Liver (tissue), 3 donors: Measurements from ENCODE around the gene SCGB1D2.

Experiments used
- ATF3 ChIP-seq: IDR thresholded peaks from 2 replicates; pipeline ENCODE4 v1.6.1; 2016; ENCODE audit warnings: antibody characterized with exemption
- CTCF ChIP-seq: fragments of 150-350 bp; IDR thresholded peaks from 2 replicates; pipeline ENCODE4 v1.5.1; 2017; ENCODE audit warnings: improper control_type of control experiment, low read depth, low read length; ENCODE audit not compliant: missing input control
- FOXA1 ChIP-seq: IDR thresholded peaks from 2 replicates; pipeline ENCODE4 v1.6.1; 2016; ENCODE audit warnings: antibody characterized with exemption
- MAX ChIP-seq: IDR thresholded peaks from 2 replicates; pipeline ENCODE4 v1.6.1; 2016; ENCODE audit warnings: antibody characterized with exemption
- REST ChIP-seq: IDR thresholded peaks from 2 replicates; pipeline ENCODE4 v1.6.1; 2016; ENCODE audit warnings: antibody characterized with exemption, mild to moderate bottlenecking
- donor health status: healthy.
- donor health status: healthy.

- TF ChIP-seq CTCF: no peak
- no peak for TF ChIP-seq FOXA1
- TF ChIP-seq MAX: no peak
- TF ChIP-seq REST: no peak
- no peak for TF ChIP-seq ATF3
These were observed 25.0 kb downstream of the SCGB1D2 start for GRCh38 chr11:62267050-62267449.
